Right cardiac atrium (tissue), 5 donors: ENCODE data around the gene ORC2. TPM values are rescaled to one million over a fixed set of nuclear protein-coding genes. Genes with fewer than 3 reads are reported as not detected.
A peak's percentile ranks its signal among the peaks of the same experiment; 100 is the strongest.
"Not testable (repeated sequence)": the region's sequence is repeated elsewhere in the genome, so short reads cannot be mapped to it uniquely, and the experiment has no call there.

ENCODE experiments used
- ATAC-seq, 2 donors: fragments of 200-7000 bp; cut with Tn5 transposase; one replicate each; pipeline versions ENCODE4 v1.8.0 to v1.9.1; 2020; ENCODE audit warnings: moderate library complexity in 2 of 2, mild to moderate bottlenecking in 1 of 2
- DNase-seq, 3 donors: peaks; one replicate each; pipeline ENCODE4 v3.0.0-alpha.2; 2020
- H3K27ac ChIP-seq: one replicate; pipeline ENCODE4 v1.5.1; 2013; ENCODE audit warnings: mild to moderate bottlenecking, low read length, control low read depth, moderate library complexity
- H3K27me3 ChIP-seq: one replicate; pipeline ENCODE4 v1.6.1; 2013; ENCODE audit not compliant: control insufficient read depth, insufficient read depth
- H3K4me1 ChIP-seq: one replicate; pipeline ENCODE4 v1.6.1; 2013; ENCODE audit warnings: low read length; ENCODE audit not compliant: control insufficient read depth, insufficient read depth
- H3K4me3 ChIP-seq: one replicate; pipeline ENCODE4 v1.5.1; 2013; ENCODE audit warnings: low read length, control low read depth
- H3K9me3 ChIP-seq: one replicate; pipeline ENCODE4 v1.6.1; 2013; ENCODE audit warnings: low read length; ENCODE audit not compliant: control insufficient read depth
- WGBS: extraction: QIAGEN DNeasy Blood & Tissue Kit; methylation state at CpG from one replicate; pipeline ENCODE4 v1.1.7; 2013; 5-methylcytosine and 5-hydroxymethylcytosine counted together
- intact Hi-C, 4 donors: fragments of 100-400 bp; cut with DNase I; formaldehyde crosslinking; loops; one replicate each; pipeline versions ENCODE4 v1.11.0 to v1.14.0; 2022 to 2023
- polyA plus RNA-seq: library from polyadenylated mRNA; stranded (reverse); fragments of 200-250 nt; gene quantifications from one replicate; pipeline ENCODE4 v1.2.3, GENCODE V29; 2013
- total RNA-seq, 4 donors: library from RNA; stranded (reverse); fragmentation: NEBNext Ultra II Directional; extraction: Animal tissue kit (Norgen Biotek cat#: 25700); gene quantifications; one replicate each; pipeline ENCODE4 v1.2.1, GENCODE V29; 2021
- donor health status: healthy with polysubstance abuse.
- donor health status: DM: no; HTN: yes; CAD: no.
- donor health status: DM: no; HTN: no; CAD: no.
- donor health status: DM: no; HTN: yes; CAD: no; lungs with severe emphysema.
- donor health status: DM: yes; HTN: yes; CAD: no.

Gene ORC2
- total and polyA plus RNA-seq, 5 donors: 9.4 to 25.8 (median 23.1) TPM

- H3K27ac ChIP-seq: peak within 1 kb of the TSS; percentile 97
- WGBS: under 1% methylated on average over 50 of the region's 50 CpGs
- no peaks in the 10 kb centered on the region for H3K27me3 ChIP-seq
- H3K4me1 ChIP-seq: no peaks in the 10 kb centered on the region
- DNase-seq (peak; percentile 97 to 98 (median 98)), ATAC-seq (peak; percentile 97 to 98)
- intact Hi-C loops: no loop called here
- H3K4me3 ChIP-seq: peak within 1 kb of the TSS; percentile 87
- no peaks in the 10 kb centered on the region for H3K9me3 ChIP-seq
These were observed 74.5 kb downstream of the ORC2 start, which contains the start of the genes NIF3L1 and PPIL3 for GRCh38 chr2:200888704-200889625. Gene NIF3L1, plus strand, starts transcription at chr2:200889371. Its CDS starts 2,573 bp downstream, at chr2:200891944. Gene PPIL3, minus strand, starts transcription at chr2:200889077. Its CDS starts 1,462 bp downstream, at chr2:200887615.

- H3K9me3 ChIP-seq, H3K27ac ChIP-seq, ATAC-seq, H3K4me3 ChIP-seq, intact Hi-C loops, H3K4me1 ChIP-seq, DNase-seq, H3K27me3 ChIP-seq: not testable (repeated sequence)
- 73% methylated on average over 2 of the region's 2 CpGs for WGBS
These were observed 81.7 kb downstream of the ORC2 start for GRCh38 chr2:200881715-200882249.

- ATAC-seq (no peak), DNase-seq (no peak)
- H3K9me3 ChIP-seq: no peaks in the 10 kb centered on the region
- intact Hi-C loops: no loop called here
- H3K27ac ChIP-seq: no peak overlapping the region
- H3K4me3 ChIP-seq: no peak overlapping the region
- WGBS: 83% methylated on average over 2 of the region's 2 CpGs
- no peaks in the 10 kb centered on the region for H3K27me3 ChIP-seq
- no peaks in the 10 kb centered on the region for H3K4me1 ChIP-seq
These were observed 85.1 kb downstream of the ORC2 start for GRCh38 chr2:200878289-200878880.

- DNase-seq (no peak), ATAC-seq (peak; percentile 32 to 47)
- no peak overlapping the region for H3K4me3 ChIP-seq
- no peaks in the 10 kb centered on the region for H3K4me1 ChIP-seq
- no peaks in the 10 kb centered on the region for H3K9me3 ChIP-seq
- intact Hi-C loops: no loop called here
- H3K27me3 ChIP-seq: no peaks in the 10 kb centered on the region
- H3K27ac ChIP-seq: no peak overlapping the region
These were observed 86.0 kb downstream of the ORC2 start for GRCh38 chr2:200877443-200877842.

GRCh38 chr2:200873560-200873959 lies 89.9 kb downstream of the ORC2 start:
- H3K4me3 ChIP-seq: no peak overlapping the region
- H3K27ac ChIP-seq: no peak overlapping the region
- peaks cover 2% of the 10 kb centered on the region for H3K4me1 ChIP-seq
- 96% methylated on average over 6 of the region's 6 CpGs for WGBS
- ATAC-seq (no peak), DNase-seq (no peak)
- no peaks in the 10 kb centered on the region for H3K27me3 ChIP-seq
- H3K9me3 ChIP-seq: no peaks in the 10 kb centered on the region
- intact Hi-C loops: no loop called here

GRCh38 chr2:200871151-200871550 lies 92.3 kb downstream of the ORC2 start:
- Histone ChIP-seq H3K27me3 (no peaks in the 10 kb centered on the region), H3K4me1 (peaks cover 2% of the 10 kb centered on the region), H3K9me3 (no peaks in the 10 kb centered on the region), H3K27ac (no peak overlapping the region), H3K4me3 (no peak overlapping the region)
- ATAC-seq: no peak
- intact Hi-C loops: no loop called here
- no peak for DNase-seq
- 86% methylated on average over 3 of the region's 3 CpGs for WGBS

GRCh38 chr2:200869014-200869413 lies 94.4 kb downstream of the ORC2 start:
- Histone ChIP-seq H3K4me1 (peaks cover 2% of the 10 kb centered on the region), H3K27ac (no peak overlapping the region), H3K27me3 (no peaks in the 10 kb centered on the region), H3K4me3 (no peak overlapping the region), H3K9me3 (no peaks in the 10 kb centered on the region)
- no peak for ATAC-seq
- intact Hi-C loops: no loop called here
- WGBS: 93% methylated on average over 2 of the region's 2 CpGs
- DNase-seq: no peak

- Histone ChIP-seq H3K4me1 (no peaks in the 10 kb centered on the region), H3K27me3 (no peaks in the 10 kb centered on the region), H3K27ac (peak within 1 kb of the TSS; percentile 99), H3K9me3 (no peaks in the 10 kb centered on the region), H3K4me3 (peak within 1 kb of the TSS; percentile 83)
- peak; percentile 98 to 100 (median 99) for DNase-seq
- peak; percentile 96 for ATAC-seq
- under 1% methylated on average over 89 of the region's 89 CpGs for WGBS
- intact Hi-C loops: loop anchor here in 1 of 4 donors (5.0 kb wide), 1 partner anchor 52 kb away; the partner anchor contains the start of gene BZW1
These were observed 99.1 kb downstream of the ORC2 start, which contains the start of gene CLK1 for GRCh38 chr2:200864176-200865034. Gene CLK1, minus strand, starts transcription at chr2:200864658. Its CDS starts 2,796 bp downstream, at chr2:200861862.

GRCh38 chr2:200863782-200864175 lies 99.7 kb downstream of the ORC2 start:
- intact Hi-C loops: loop anchor here in 1 of 4 donors (5.0 kb wide), 1 partner anchor 51 kb away; the partner anchor contains the start of gene BZW1
- no peaks in the 10 kb centered on the region for H3K9me3 ChIP-seq
- peak overlapping the region; percentile 99 for H3K27ac ChIP-seq
- H3K4me3 ChIP-seq: peak overlapping the region; percentile 83
- DNase-seq: no peak
- WGBS: under 1% methylated on average over 19 of the region's 19 CpGs
- ATAC-seq: peak in 1 of 2 donors; percentile 1
- no peaks in the 10 kb centered on the region for H3K27me3 ChIP-seq
- H3K4me1 ChIP-seq: no peaks in the 10 kb centered on the region

GRCh38 chr2:200862532-200863000 lies 100.9 kb downstream of the ORC2 start:
- WGBS: under 1% methylated on average over 13 of the region's 13 CpGs
- ATAC-seq (no peak), DNase-seq (no peak)
- intact Hi-C loops: loop anchor here in 1 of 4 donors (5.0 kb wide), 1 partner anchor 50 kb away; the partner anchor contains the start of gene BZW1
- H3K4me1 ChIP-seq: peaks cover 2% of the 10 kb centered on the region
- peak overlapping the region; percentile 77 for H3K27ac ChIP-seq
- H3K27me3 ChIP-seq: no peaks in the 10 kb centered on the region
- H3K4me3 ChIP-seq: peak overlapping the region; percentile 83
- H3K9me3 ChIP-seq: no peaks in the 10 kb centered on the region
